GM12865 (cell line): ENCODE data around the gene CRYBA4.

Experiments used
- DNase-seq: peaks from one replicate; pipeline ENCODE4 v3.0.0; 2010; ENCODE audit warnings: low read depth
- H3K4me3 ChIP-seq: 2 replicates; pipeline ENCODE4 v1.5.1; 2011; ENCODE audit warnings: mild to moderate bottlenecking, low read depth, low read length, control low read depth
- TF ChIP-seq, protein P1 (sequence below): IDR thresholded peaks from 2 replicates; pipeline ENCODE4 v1.5.1; 2011; ENCODE audit warnings: low read length, control low read depth, low read depth, inconsistent platforms; ENCODE audit not compliant: insufficient read depth; ENCODE audit errors: missing control alignments

Gene CRYBA4

GRCh38 chr22:26597026-26597425 is 24.7 kb upstream of the CRYBA4 start:
- DNase-seq, result no peak
- TF ChIP-seq, protein P1, sequence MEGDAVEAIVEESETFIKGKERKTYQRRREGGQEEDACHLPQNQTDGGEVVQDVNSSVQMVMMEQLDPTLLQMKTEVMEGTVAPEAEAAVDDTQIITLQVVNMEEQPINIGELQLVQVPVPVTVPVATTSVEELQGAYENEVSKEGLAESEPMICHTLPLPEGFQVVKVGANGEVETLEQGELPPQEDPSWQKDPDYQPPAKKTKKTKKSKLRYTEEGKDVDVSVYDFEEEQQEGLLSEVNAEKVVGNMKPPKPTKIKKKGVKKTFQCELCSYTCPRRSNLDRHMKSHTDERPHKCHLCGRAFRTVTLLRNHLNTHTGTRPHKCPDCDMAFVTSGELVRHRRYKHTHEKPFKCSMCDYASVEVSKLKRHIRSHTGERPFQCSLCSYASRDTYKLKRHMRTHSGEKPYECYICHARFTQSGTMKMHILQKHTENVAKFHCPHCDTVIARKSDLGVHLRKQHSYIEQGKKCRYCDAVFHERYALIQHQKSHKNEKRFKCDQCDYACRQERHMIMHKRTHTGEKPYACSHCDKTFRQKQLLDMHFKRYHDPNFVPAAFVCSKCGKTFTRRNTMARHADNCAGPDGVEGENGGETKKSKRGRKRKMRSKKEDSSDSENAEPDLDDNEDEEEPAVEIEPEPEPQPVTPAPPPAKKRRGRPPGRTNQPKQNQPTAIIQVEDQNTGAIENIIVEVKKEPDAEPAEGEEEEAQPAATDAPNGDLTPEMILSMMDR, result no peak
- H3K4me3 ChIP-seq, result no peak overlapping the region

GRCh38 chr22:26597480-26597879 is 24.3 kb upstream of the CRYBA4 start:
- TF ChIP-seq, protein P1, result no peak
- no peak overlapping the region for H3K4me3 ChIP-seq
- no peak for DNase-seq

DNA sequence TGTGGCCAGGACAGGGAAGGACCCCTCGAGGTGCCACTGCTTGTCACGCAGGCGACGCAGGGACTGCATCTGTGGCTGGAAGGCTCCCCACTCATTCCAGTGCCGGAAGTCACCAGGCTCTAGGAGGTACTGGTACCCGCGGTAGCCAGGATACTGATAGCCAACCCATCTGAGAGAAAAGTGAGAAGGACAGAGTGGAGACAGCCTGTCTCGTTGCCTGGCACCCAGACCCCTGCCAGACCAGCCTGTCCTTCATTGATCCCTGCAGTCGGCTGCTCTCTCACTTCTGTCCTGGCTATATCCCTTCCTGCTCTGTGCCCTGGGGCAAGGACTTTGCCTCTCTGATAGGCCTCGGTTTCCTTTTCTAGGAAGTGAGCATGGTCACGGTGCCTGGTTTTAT is 22.3 kb upstream of the CRYBA4 start:
- DNase-seq, result no peak

GRCh38 chr22:26601726-26602125 is 20.0 kb upstream of the CRYBA4 start:
- no peak for DNase-seq
- H3K4me3 ChIP-seq, result no peak overlapping the region
- TF ChIP-seq, protein P1, result no peak

More for the DNA sequence above, 22.3 kb upstream of the CRYBA4 start:
- TF ChIP-seq, protein P1, result no peak
- no peak overlapping the region for H3K4me3 ChIP-seq

GRCh38 chr22:26602127-26602526 is 19.6 kb upstream of the CRYBA4 start:
- no peak for DNase-seq
- TF ChIP-seq, protein P1, result no peak
- H3K4me3 ChIP-seq, result no peak overlapping the region

DNA sequence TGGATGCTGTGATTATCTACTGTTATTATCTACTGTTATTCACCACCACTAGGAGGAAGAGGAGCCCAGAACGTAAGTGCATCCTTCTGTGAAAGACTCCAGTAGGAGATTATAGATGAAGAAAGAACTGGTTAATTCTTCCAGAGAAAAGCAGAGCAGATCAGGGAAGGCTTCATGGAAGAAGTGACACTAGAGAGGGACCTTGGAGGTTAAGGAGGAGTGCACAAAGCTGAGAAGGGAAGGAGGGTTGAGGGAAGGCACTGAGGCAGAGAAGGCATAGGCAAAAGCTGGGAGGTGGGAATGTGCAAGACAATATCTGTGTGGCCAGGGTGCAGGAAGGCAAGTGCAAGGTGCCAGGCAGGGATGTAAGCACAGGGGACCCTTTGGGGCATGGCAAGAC is 17.4 kb upstream of the CRYBA4 start:
- no peak overlapping the region for H3K4me3 ChIP-seq
- TF ChIP-seq, protein P1, result no peak
- DNase-seq, result no peak

DNA sequence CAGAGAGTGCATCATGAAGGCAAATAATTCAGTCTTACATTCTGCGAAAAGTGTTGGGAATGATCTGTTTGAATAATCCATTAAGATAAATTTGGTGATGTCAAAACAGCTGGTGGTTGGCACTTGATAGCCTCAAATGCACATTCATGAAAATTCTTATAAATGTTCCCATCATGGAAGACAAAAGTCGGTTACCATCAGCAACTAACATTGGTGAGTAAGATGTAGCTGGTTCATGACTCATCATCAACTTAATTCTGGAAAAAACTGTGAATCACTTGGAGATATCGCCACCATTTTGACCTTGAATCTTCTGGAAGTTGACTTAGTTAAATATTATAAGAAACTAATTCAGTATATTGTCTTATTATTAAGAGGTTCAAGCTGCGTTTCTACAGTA is 15.2 kb upstream of the CRYBA4 start:
- no peak overlapping the region for H3K4me3 ChIP-seq
- DNase-seq, result no peak
- TF ChIP-seq, protein P1, result no peak
